IMR-90 (cell line): ENCODE results near the gene PSKH1. TPM values are rescaled to one million over a fixed set of nuclear protein-coding genes. Genes with fewer than 3 reads are reported as not detected.

ENCODE experiments used
- ATAC-seq: fragments of 200-7000 bp; cut with Tn5 transposase; 2 replicates; pipeline ENCODE4 v1.9.1; 2020; ENCODE audit warnings: low read depth, mild to moderate bottlenecking, moderate library complexity
- BruUV-seq: library from RNA; stranded (reverse); fragments of 400-500 nt; replicated peaks from 2 replicates; lab custom pipeline; 2021; lab: Mats Ljungman, UMichigan
- CTCF ChIA-PET: fragments of 300-600 bp; formaldehyde crosslinking; extraction: SDS; loops from one replicate; lab custom pipeline; 2021; ENCODE audit warnings: antibody characterized with exemption; lab: Yijun Ruan, JAX
- POLR2A ChIA-PET: fragments of 300-600 bp; sonication (Branson Sonifier 250); formaldehyde crosslinking; loops from one replicate; lab custom pipeline; 2022; ENCODE audit warnings: antibody characterized with exemption; ENCODE audit not compliant: unreplicated experiment; lab: Charles Lee
- DNase-seq: peaks from one replicate; pipeline ENCODE4 v3.0.0; 2013
- H2AFZ ChIP-seq: replicated peaks from 2 replicates; pipeline ENCODE3; 2013; ENCODE audit warnings: low read length, mild to moderate bottlenecking; ENCODE audit not compliant: poor library complexity
- H2AK5ac ChIP-seq: 2 replicates; pipeline ENCODE4 v1.6.1; 2013; ENCODE audit warnings: low read depth, low read length, inconsistent platforms
- H2AK9ac ChIP-seq: replicated peaks from 2 replicates; pipeline ENCODE3; 2013; ENCODE audit warnings: mild to moderate bottlenecking, low read depth, low read length, moderate library complexity; ENCODE audit not compliant: poor library complexity
- H2BK120ac ChIP-seq: 2 replicates; pipeline ENCODE4 v1.6.1; 2013; ENCODE audit warnings: low read depth, low read length, inconsistent platforms
- H2BK15ac ChIP-seq: 3 replicates; pipeline ENCODE4 v1.6.1; 2013; ENCODE audit warnings: low read depth, low read length, inconsistent platforms
- H2BK20ac ChIP-seq: 2 replicates; pipeline ENCODE4 v1.6.1; 2013; ENCODE audit warnings: low read depth, mild to moderate bottlenecking, inconsistent platforms, low read length, moderate library complexity
- H2BK5ac ChIP-seq: 2 replicates; pipeline ENCODE4 v1.6.1; 2013; ENCODE audit warnings: mild to moderate bottlenecking, low read depth, low read length, inconsistent platforms; ENCODE audit not compliant: poor library complexity, severe bottlenecking
- H3K14ac ChIP-seq: replicated peaks from 2 replicates; pipeline ENCODE4 v1.6.1; 2013; ENCODE audit warnings: low read depth, low read length, inconsistent platforms
- H3K18ac ChIP-seq: 2 replicates; pipeline ENCODE4 v1.6.1; 2013; ENCODE audit warnings: low read depth, low read length, control low read depth
- H3K23ac ChIP-seq: 2 replicates; pipeline ENCODE4 v1.6.1; 2013; ENCODE audit warnings: low read depth, low read length, inconsistent platforms
- H3K27ac ChIP-seq: 2 replicates; pipeline ENCODE4 v1.5.1; 2013; ENCODE audit warnings: mild to moderate bottlenecking, control low read depth, low read length; ENCODE audit not compliant: insufficient read depth
- H3K27me3 ChIP-seq: 2 replicates; pipeline ENCODE4 v1.6.1; 2013; ENCODE audit warnings: low read length; ENCODE audit not compliant: control insufficient read depth, insufficient read depth
- H3K36me3 ChIP-seq: 2 replicates; pipeline ENCODE4 v1.6.1; 2013; ENCODE audit warnings: low read length, mixed read lengths; ENCODE audit not compliant: control insufficient read depth, insufficient read depth
- H3K4ac ChIP-seq: 2 replicates; pipeline ENCODE4 v1.6.1; 2013; ENCODE audit warnings: low read depth, low read length, inconsistent platforms
- H3K4me1 ChIP-seq: 2 replicates; pipeline ENCODE4 v1.6.1; 2013; ENCODE audit warnings: low read length, mixed read lengths; ENCODE audit not compliant: control insufficient read depth, insufficient read depth
- H3K4me2 ChIP-seq: 2 replicates; pipeline ENCODE4 v1.6.1; 2013; ENCODE audit warnings: low read depth, mild to moderate bottlenecking, control low read depth, low read length, moderate library complexity
- H3K4me3 ChIP-seq: 2 replicates; pipeline ENCODE4 v1.5.1; 2013; ENCODE audit warnings: low read depth, mild to moderate bottlenecking, control low read depth, low read length, moderate library complexity; ENCODE audit not compliant: insufficient read depth
- H3K56ac ChIP-seq: 2 replicates; pipeline ENCODE4 v1.6.1; 2013; ENCODE audit warnings: low read length, inconsistent platforms; ENCODE audit not compliant: insufficient read depth; ENCODE audit errors: extremely low read depth
- H3K79me1 ChIP-seq, 2 experiments: 2 replicates each; pipeline ENCODE4 v1.6.1; 2013; ENCODE audit warnings: low read length in 2 of 2, inconsistent platforms in 1 of 2, low read depth in 1 of 2
- H3K9ac ChIP-seq: 2 replicates; pipeline ENCODE4 v1.6.1; 2013; ENCODE audit warnings: low read depth, low read length, control low read depth
- H3K9me1 ChIP-seq: 2 replicates; pipeline ENCODE4 v1.6.1; 2013; ENCODE audit warnings: low read length, inconsistent platforms; ENCODE audit not compliant: insufficient read depth
- H3K9me3 ChIP-seq: 2 replicates; pipeline ENCODE4 v1.6.1; 2013; ENCODE audit warnings: low read length; ENCODE audit not compliant: control insufficient read depth, insufficient read depth
- H4K20me1 ChIP-seq: 2 replicates; pipeline ENCODE4 v1.6.1; 2013; ENCODE audit warnings: low read length, inconsistent platforms; ENCODE audit not compliant: insufficient read depth
- H4K5ac ChIP-seq: 2 replicates; pipeline ENCODE4 v1.6.1; 2013; ENCODE audit warnings: mild to moderate bottlenecking, low read depth, low read length, control low read depth
- H4K8ac ChIP-seq, 2 experiments: 2 replicates each; pipeline ENCODE4 v1.6.1; 2013; ENCODE audit warnings: low read depth in 2 of 2, low read length in 2 of 2, control low read depth in 1 of 2, inconsistent platforms in 1 of 2
- H4K91ac ChIP-seq: 2 replicates; pipeline ENCODE4 v1.6.1; 2013; ENCODE audit warnings: low read depth, low read length, inconsistent platforms; ENCODE audit not compliant: insufficient read depth
- CTCF ChIP-seq: conservative IDR thresholded peaks from 2 replicates; pipeline ENCODE4 v1.5.1; 2012; ENCODE audit warnings: mild to moderate bottlenecking, low read depth, low read length, improper control_type of control experiment
- ELK1 ChIP-seq: fragments of 150-350 bp; IDR thresholded peaks from 2 replicates; pipeline ENCODE4 v1.6.1; 2016; ENCODE audit warnings: low read depth, mild to moderate bottlenecking, low read length, moderate library complexity, borderline replicate concordance
- MAFK ChIP-seq: IDR thresholded peaks from 2 replicates; pipeline ENCODE4 v1.6.1; 2012; ENCODE audit warnings: low read depth, low read length, improper control_type of control experiment
- MXI1 ChIP-seq: IDR thresholded peaks from 2 replicates; pipeline ENCODE4 v1.6.1; 2012; ENCODE audit warnings: low read depth, mild to moderate bottlenecking, low read length, moderate library complexity, borderline replicate concordance
- POLR2A ChIP-seq: IDR thresholded peaks from 2 replicates; pipeline ENCODE4 v1.6.1; 2012; ENCODE audit warnings: mild to moderate bottlenecking, low read depth, low read length
- RAD21 ChIP-seq: IDR thresholded peaks from 2 replicates; pipeline ENCODE4 v1.6.1; 2012; ENCODE audit warnings: low read length, improper control_type of control experiment
- RCOR1 ChIP-seq: IDR thresholded peaks from 2 replicates; pipeline ENCODE4 v1.6.1; 2012; ENCODE audit warnings: mild to moderate bottlenecking, low read length, improper control_type of control experiment; ENCODE audit not compliant: insufficient replicate concordance
- WGBS, 2 experiments: methylation state at CpG; one replicate each; pipeline versions ENCODE4 v1.1.5 to v1.1.7; 2013; ENCODE audit warnings: missing lambda C conversion rate in 2 of 2; ENCODE audit not compliant: insufficient read length in 1 of 2; ENCODE audit errors: extremely low coverage in 2 of 2; 5-methylcytosine and 5-hydroxymethylcytosine counted together
- dilution Hi-C: fragments of 300-500 bp; cut with HindIII; formaldehyde crosslinking; loops from one replicate; pipeline ENCODE4 v1.14.3; 2018; ENCODE audit warnings: low sequenced_read_pairs; ENCODE audit not compliant: unreplicated experiment
- in situ Hi-C: fragments of 300-500 bp; cut with MboI; formaldehyde crosslinking; loops from 3 replicates; pipeline ENCODE4 v1.14.3; 2019; ENCODE audit warnings: low sequenced_read_pairs, inconsistent platforms, mixed read lengths
- intact Hi-C: fragments of 100-400 bp; cut with micrococcal nuclease; formaldehyde crosslinking; loops from 2 replicates; pipeline ENCODE4 v1.10.0; 2022
- polyA plus RNA-seq, 3 experiments: library from polyadenylated mRNA; depleted of rRNA; stranded (reverse); fragments of >200 nt; gene quantifications; 2 replicates each; pipeline ENCODE4 v1.2.3, GENCODE V29; 2012; ENCODE audit warnings: low replicate concordance in 1 of 3
- total RNA-seq: library from RNA; depleted of rRNA; stranded (reverse); fragments of >200 nt; gene quantifications from 2 replicates; pipeline ENCODE4 v1.2.3, GENCODE V29; 2012

The PSKH1 gene
- total and polyA plus RNA-seq, 2 of the 4 experiments (the other 2 are of a cell fraction), result 11.5 to 26.7 TPM

GRCh38 chr16:67885976-67886375, 7.1 kb upstream of the PSKH1 start:
- Histone ChIP-seq H3K36me3 (peaks cover 34% of the 10 kb centered on the region), H2BK5ac (no peak overlapping the region), H3K9ac (no peak overlapping the region), H2BK15ac (no peak overlapping the region), H3K4me1 (peaks cover 4% of the 10 kb centered on the region; the same call in 1 of the 2 replicates), H3K4me3 (no peak overlapping the region), H2BK20ac (no peak overlapping the region), H3K56ac (no peak overlapping the region), H2AK5ac (no peak overlapping the region), H3K23ac (no peak overlapping the region), H2AK9ac (no peak overlapping the region), H4K8ac (no peak overlapping the region), H3K27ac (no peak overlapping the region), H3K9me1 (no peaks in the 10 kb centered on the region), H3K4ac (no peak overlapping the region), H2AFZ (no peak overlapping the region), H3K4me2 (no peak overlapping the region), H3K79me1 (peaks cover 0 to 5% of the 10 kb centered on the region in 2 experiments; a peak in 2 of 4 replicates), H2BK120ac (no peak overlapping the region), H4K20me1 (peaks cover 32% of the 10 kb centered on the region), H3K27me3 (no peaks in the 10 kb centered on the region), H4K91ac (no peak overlapping the region), H3K9me3 (no peaks in the 10 kb centered on the region), H4K5ac (no peak overlapping the region), H3K14ac (no peak overlapping the region), H3K18ac (no peak overlapping the region)
- ChIA-PET POLR2A (no interaction called here), CTCF (interaction anchor here (1.3 kb wide), 1 partner anchor 69 kb away, joined by 3 read pairs; no protein-coding TSS in a partner anchor)
- intact Hi-C loops (no loop called here), dilution Hi-C loops (no loop called here), in situ Hi-C loops (no loop called here)
- no TSS peak for BruUV-seq
- no peak for TF ChIP-seq RCOR1
- TF ChIP-seq POLR2A, result no peak
- TF ChIP-seq ELK1, result no peak
- no peak for TF ChIP-seq CTCF
- TF ChIP-seq MAFK, result no peak
- no peak for TF ChIP-seq MXI1
- TF ChIP-seq RAD21, result no peak
- DNase-seq (no peak), ATAC-seq (no peak)
- 92% methylated on average over 11 of the region's 19 CpGs; no CpG with 5 or more reads in 1 of the 2 experiments for WGBS, 2 experiments
